ENCODE data around the gene HNRNPM.
"Not testable (repeated sequence)": the region's sequence is repeated elsewhere in the genome, so short reads cannot be mapped to it uniquely, and the experiment has no call there.

The HNRNPM gene, protein sequence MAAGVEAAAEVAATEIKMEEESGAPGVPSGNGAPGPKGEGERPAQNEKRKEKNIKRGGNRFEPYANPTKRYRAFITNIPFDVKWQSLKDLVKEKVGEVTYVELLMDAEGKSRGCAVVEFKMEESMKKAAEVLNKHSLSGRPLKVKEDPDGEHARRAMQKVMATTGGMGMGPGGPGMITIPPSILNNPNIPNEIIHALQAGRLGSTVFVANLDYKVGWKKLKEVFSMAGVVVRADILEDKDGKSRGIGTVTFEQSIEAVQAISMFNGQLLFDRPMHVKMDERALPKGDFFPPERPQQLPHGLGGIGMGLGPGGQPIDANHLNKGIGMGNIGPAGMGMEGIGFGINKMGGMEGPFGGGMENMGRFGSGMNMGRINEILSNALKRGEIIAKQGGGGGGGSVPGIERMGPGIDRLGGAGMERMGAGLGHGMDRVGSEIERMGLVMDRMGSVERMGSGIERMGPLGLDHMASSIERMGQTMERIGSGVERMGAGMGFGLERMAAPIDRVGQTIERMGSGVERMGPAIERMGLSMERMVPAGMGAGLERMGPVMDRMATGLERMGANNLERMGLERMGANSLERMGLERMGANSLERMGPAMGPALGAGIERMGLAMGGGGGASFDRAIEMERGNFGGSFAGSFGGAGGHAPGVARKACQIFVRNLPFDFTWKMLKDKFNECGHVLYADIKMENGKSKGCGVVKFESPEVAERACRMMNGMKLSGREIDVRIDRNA

DNA sequence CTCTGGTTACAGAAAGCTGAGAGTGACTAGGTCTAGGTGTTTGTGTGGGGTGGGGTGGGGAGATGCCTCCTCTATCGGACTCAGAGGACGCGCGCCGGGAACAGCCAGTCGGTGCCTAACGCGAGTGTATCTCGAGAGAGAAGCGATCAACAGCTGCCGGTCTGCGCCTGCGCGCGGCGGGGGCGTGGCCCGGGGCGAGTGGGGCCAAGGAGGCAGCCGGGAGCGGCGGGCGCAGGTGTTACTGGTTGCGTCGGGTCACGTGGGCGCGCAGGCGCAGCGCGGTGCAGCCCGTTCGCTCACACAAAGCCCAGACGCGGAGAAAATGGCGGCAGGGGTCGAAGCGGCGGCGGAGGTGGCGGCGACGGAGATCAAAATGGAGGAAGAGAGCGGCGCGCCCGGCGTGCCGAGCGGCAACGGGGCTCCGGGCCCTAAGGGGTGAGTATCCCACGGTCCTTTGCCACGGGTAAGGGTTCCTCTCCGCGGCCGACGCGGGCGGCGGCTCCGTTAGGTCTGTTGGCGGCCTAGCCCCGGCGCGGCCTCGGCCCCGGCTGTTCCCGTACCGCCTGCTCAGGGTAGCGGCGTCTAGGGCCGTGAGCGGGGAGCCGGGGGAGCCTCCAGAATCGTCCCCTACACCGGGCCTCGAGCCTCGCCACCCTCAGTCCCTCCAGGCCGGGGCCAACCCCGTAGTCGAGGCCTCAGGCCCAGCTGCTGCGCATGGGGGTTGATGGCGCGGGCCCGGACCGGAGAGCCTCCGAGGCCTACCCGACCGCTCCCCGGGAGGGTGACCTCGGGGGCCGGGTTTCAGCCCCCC lies at the start of gene HNRNPM:
Gene HNRNPM, plus strand, starts transcription at position 299 of the 811 bp plus-strand sequence. Its CDS starts 24 bp downstream, at position 323.
- TF ChIP-seq GATA1 (IDR thresholded peaks at IDR 0.05; ENCODE audit: low read depth, low read length) (no peak), POLR2A (IDR thresholded peaks at IDR 0.05; ENCODE audit: low read length) (peak; percentile 94)
- peak; percentile 99 to 100 for DNase-seq

DNA sequence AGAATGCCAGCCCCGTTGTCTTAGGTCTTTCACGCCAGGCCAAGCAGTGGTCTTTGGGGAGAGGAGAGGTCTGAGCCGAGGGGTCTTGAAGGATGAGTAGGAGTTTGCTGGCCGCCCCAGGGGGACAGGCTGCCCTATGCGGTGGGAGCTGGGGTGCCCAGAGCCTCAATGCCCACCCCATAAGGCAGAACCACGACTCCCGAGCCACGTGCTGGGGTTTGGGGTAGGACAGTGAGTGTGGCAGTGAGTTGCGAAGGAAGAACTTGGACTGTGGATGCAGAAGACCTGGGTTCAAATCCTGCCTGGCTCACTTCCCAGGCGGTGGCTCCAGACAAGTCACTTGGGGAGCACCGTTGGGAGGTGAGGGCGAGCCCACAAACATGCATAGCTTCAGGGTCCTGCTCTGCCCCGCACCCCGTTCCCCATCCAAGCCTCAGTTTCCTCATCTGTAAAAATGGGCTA lies 49.1 kb upstream of the HNRNPM start:
- no peak for DNase-seq
- TF ChIP-seq GATA1 (IDR thresholded peaks at IDR 0.05; ENCODE audit: low read depth, low read length): no peak
- TF ChIP-seq POLR2A (IDR thresholded peaks at IDR 0.05; ENCODE audit: low read length): no peak

DNA sequence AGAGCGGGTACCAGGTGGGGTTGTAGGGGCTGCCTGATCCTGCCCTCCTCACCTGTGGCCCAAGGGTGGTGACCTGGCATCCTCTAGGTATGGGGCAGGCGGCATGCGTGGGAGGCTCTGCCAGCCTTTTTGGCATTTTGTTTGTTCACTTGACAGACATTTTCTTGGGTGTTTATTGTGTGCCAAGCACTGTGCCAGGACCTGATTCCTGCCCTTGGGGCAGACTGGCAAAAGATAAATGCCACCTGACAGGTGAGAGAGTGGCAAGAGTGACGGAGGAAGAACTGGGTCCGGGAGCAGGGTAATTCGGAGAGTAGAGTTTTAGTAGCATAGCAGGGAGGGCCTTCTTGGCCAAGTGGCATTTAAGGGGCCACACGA lies 48.6 kb upstream of the HNRNPM start:
- DNase-seq: no peak
- TF ChIP-seq POLR2A (IDR thresholded peaks at IDR 0.05; ENCODE audit: low read length) (no peak), GATA1 (IDR thresholded peaks at IDR 0.05; ENCODE audit: low read depth, low read length) (no peak)

DNA sequence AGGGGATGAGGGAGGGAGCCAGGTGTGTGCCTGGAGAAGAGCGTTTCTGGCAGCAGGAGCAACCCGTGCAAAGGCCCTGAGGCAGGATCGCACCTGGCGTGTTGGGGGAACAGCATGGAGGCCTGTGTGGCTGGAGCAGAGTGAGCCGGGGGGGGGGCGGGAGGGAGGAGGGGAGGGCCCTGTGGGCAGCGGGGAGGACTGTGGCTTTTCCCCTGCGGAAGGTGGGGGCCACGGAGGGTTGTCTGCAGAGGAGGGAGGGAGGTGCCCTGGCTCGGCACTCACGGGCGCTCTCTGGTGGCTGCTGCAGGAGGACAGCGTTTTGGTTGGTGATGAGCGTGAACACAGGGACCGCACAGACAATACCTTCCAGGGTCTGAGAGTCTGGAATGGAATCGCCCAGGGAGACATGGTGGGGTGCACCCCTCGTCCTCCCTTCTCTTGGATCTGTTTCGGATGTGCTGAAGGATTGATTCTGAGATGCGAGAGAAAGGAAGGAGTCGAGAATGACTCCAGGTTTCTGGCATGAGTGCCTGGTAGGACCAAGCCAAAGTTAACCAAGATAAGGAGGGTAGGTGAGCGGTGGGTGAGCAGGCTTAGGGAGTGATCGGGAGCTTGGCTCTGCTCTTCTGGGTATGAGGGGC lies 48.1 kb upstream of the HNRNPM start:
- TF ChIP-seq GATA1 (IDR thresholded peaks at IDR 0.05; ENCODE audit: low read depth, low read length) (no peak), POLR2A (IDR thresholded peaks at IDR 0.05; ENCODE audit: low read length) (no peak)
- DNase-seq: peak; percentile 75 to 81

DNA sequence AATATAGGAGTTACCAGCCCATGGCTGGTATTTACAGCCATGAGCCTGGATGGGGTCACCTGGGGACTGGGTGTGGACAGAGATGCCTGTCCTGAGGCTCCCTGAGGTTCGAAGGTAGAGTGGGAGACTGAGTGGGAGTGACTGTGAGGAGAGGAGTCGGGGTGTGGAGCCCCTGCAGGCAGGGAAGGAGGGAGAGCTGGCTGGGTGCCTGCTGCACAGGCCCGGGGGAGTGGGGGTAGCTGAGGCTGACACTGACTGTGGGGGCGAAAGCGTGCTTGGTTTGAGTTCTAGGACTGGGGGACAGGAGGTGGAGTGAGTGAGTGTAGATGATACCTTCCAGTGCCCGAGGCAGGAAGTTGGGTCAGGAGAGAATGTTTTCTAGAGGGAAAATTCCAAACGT lies 47.5 kb upstream of the HNRNPM start:
- DNase-seq: no peak
- TF ChIP-seq POLR2A (IDR thresholded peaks at IDR 0.05; ENCODE audit: low read length) (no peak), GATA1 (IDR thresholded peaks at IDR 0.05; ENCODE audit: low read depth, low read length) (no peak)

DNA sequence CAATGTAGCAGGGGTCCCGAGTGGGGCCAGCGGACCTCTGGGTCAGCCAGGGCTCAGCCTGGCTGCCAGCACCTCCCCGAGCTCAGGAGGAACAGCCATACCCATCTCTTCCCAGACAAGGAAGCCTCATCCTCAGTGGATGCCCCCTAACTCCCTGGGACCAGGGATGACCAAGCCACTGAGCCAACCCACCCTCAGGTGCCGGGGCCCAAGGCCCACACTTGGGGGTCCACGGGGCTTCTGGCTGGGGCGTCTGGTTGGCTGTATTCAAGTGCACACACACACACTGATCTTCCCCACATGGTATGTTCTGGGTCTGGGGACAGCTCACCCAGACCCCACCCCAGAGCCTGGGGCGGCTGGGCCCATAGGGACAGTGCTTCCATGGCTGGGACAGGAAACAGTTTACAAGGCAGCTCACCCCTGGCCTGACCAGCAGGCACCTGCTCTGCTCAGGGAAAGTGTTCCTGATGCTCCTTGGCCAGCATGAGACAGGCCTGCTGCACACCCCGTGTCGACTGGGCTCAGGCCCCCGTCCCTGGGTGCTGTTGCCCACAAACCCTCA lies 46.9 kb upstream of the HNRNPM start:
- TF ChIP-seq GATA1 (IDR thresholded peaks at IDR 0.05; ENCODE audit: low read depth, low read length) (no peak), POLR2A (IDR thresholded peaks at IDR 0.05; ENCODE audit: low read length) (no peak)
- no peak for DNase-seq

DNA sequence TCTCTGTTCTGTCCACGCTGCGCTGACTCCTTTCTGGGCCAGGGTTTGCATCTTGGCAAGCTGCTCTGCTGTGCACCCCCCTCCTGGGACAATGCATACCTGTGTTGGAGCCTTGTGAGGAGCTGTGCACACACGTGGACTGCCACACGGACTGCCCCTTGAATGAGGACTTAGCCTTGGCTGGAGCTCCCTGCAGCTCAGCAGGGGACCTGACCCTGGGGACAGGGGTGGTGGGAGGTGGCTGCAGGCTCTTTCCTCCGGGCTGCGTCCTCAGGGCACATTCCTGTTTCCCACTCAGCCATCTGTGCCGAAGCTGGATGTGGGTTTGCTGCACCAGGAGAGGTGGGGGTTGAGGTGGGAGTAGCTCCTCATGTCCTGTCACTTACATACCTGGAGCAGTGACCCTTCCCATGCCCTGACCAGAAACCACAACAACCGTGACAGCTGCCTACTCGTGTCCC lies 46.4 kb upstream of the HNRNPM start:
- no peak for DNase-seq
- TF ChIP-seq GATA1 (IDR thresholded peaks at IDR 0.05; ENCODE audit: low read depth, low read length): no peak
- no peak for TF ChIP-seq POLR2A (IDR thresholded peaks at IDR 0.05; ENCODE audit: low read length)

DNA sequence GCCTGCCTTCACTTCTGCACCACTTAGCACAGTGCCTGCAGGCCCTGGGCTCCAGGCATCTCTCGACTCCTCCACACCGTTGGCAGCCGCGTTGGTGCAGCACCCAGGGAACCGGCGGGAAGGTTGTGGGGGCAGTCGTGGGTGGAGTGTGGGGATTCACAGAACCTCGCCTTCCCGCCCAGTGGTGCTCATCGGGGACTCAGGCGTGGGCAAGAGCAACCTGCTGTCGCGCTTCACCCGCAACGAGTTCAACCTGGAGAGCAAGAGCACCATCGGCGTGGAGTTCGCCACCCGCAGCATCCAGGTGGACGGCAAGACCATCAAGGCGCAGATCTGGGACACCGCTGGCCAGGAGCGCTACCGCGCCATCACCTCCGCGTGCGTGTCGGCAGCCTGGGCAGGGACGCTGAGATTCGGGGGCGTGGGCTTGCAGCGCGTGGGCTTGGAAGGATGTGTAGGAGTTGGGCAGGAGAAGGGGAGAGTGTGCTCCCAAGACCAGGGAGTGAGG lies 45.0 kb upstream of the HNRNPM start:
- no peak for DNase-seq
- TF ChIP-seq POLR2A (IDR thresholded peaks at IDR 0.05; ENCODE audit: low read length): no peak
- no peak for TF ChIP-seq GATA1 (IDR thresholded peaks at IDR 0.05; ENCODE audit: low read depth, low read length)

DNA sequence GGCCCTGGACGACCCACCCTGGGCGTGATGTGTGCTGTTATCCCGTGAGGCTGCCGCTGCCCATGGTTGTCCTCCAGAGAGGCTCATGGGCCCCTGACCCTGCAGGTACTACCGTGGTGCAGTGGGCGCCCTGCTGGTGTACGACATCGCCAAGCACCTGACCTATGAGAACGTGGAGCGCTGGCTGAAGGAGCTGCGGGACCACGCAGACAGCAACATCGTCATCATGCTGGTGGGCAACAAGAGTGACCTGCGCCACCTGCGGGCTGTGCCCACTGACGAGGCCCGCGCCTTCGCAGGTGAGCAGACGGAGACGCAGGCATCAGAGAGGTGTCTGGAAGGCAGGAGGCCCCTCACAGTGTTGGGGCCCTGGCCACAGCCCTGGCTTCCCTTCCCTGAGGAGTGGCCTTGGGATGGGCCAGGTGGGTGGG lies 42.8 kb upstream of the HNRNPM start:
- no peak for DNase-seq
- TF ChIP-seq POLR2A (IDR thresholded peaks at IDR 0.05; ENCODE audit: low read length): no peak
- TF ChIP-seq GATA1 (IDR thresholded peaks at IDR 0.05; ENCODE audit: low read depth, low read length): no peak

DNA sequence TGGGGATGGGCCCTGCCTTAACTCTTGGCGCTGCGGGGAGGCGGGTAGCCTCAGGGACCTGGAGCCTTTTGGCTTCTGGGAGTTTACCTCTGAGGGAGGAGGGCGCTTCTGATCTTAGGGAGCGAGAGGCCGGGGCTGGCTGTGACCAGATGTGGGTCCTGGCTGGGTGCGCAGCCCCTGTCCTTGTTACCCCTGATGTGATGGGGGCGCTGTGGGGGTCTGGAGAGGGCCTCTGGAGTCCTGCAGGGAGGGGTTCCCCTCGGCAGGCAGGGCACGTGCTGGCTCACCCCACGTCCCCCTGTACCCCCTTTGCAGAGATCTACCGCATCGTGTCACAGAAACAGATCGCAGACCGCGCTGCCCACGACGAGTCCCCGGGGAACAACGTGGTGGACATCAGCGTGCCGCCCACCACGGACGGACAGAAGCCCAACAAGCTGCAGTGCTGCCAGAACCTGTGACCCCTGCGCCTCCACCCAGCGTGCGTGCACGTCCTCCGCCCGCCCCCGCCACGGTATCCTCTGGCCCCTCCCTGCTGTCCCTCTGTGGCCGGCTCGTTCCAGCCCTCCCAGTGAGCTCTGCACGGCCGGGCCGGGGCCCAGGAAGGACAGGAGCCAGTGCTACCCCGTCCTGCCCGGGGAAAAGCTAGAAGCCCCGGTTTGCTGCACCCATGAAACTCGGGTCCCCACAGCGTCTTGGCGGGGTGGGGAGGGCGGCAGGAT lies 41.5 kb upstream of the HNRNPM start:
- TF ChIP-seq GATA1 (IDR thresholded peaks at IDR 0.05; ENCODE audit: low read depth, low read length): no peak
- TF ChIP-seq POLR2A (IDR thresholded peaks at IDR 0.05; ENCODE audit: low read length): no peak

DNA sequence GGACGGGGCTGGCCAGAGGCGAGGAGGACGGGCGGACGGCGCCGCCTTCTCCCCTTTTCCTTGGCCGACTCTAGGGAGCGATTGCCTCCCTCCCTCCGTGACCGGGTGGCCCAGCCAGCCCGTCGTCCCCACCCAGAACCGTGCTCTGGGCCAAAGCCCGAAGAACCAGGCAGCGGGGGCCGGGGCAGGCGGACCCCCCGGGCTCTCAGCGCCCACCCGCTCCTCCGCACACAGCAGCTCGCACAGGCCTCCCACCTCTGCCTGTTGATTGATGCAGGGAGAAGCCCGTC lies 41.0 kb upstream of the HNRNPM start:
- TF ChIP-seq GATA1 (IDR thresholded peaks at IDR 0.05; ENCODE audit: low read depth, low read length): no peak
- no peak for DNase-seq

More for the DNA sequence above, 41.5 kb upstream of the HNRNPM start:
- no peak for DNase-seq

DNA sequence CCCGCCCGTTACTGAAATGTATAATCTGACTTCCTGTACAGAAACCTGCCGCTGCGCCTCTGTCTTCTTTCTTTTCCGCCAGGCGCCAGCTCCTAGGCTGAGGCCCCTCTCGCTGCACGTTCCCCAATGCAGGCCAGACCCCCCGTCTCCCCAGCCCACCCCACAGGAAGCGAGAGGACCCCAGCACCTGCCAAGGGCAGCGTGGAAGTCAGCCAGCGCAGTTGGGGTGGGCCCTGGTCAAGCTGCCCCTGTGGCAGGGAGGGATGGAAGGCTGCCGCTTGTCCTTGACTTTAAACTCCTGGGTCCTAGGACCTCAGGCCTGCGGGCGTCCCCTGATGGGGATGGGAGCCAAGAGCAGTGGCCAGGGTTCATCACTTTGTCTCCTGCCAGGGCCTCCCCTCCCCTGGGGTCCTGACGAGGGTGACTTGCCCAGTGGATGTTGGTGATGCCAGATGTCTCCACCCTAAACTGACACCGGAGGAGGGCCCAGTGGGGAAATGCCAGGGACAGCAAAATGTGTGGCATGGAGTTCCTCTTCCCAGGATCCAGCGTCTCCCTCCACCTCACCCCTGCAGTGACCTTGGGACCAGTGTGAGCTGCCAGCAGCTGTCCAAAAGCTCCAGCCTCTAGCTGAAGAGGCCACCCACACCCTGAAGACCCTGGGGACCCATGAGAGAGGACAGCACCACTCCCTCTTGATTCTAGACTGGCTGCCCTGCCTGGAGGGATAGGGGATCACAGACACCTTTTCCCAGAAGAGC lies 40.2 kb upstream of the HNRNPM start:
- TF ChIP-seq GATA1 (IDR thresholded peaks at IDR 0.05; ENCODE audit: low read depth, low read length) (no peak), POLR2A (IDR thresholded peaks at IDR 0.05; ENCODE audit: low read length) (no peak)
- DNase-seq: no peak

DNA sequence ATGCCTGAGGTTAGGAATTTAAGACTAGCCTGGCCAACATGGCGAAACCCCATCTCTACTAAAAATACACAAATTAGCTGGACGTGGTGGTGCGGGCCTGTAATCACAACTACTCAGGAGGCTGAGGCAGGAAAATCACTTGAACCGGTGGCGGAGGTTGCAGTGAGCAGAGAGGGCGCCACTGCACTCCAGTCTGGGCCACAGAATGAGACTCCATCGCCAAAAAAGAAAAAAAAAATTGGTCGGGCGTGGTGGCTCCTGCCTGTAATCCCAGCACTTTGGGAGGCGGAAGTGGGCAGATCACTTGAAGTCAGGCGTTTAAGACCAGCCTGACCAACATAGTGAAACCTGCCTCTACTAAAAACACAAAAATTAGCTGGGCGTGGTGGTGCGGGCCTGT lies 34.1 kb upstream of the HNRNPM start:
- DNase-seq: not testable (repeated sequence)

Measured in erythroblast (primary cell).